ENCODE results near the gene PRPH.

PRPH gene

DNA sequence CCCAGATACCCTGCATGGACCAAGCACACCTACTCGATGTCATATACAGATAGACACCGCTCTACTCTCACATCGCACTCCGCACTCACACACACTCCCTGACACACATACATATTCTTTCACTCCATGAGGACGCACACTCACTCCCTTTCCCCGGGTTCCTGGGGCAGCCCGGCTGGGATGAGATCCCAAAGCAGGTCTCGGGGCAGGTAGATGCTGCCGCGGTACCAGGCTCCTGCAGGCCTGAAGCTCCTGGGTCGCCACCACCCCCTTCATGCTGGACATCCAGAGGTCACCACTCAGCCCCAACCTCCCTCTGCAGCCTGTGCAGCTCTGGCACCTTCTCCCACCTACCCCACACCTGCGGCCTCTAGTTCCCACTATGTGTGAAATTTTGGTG lies 39.7 kb downstream of the PRPH start:
- no peak for DNase-seq

DNA sequence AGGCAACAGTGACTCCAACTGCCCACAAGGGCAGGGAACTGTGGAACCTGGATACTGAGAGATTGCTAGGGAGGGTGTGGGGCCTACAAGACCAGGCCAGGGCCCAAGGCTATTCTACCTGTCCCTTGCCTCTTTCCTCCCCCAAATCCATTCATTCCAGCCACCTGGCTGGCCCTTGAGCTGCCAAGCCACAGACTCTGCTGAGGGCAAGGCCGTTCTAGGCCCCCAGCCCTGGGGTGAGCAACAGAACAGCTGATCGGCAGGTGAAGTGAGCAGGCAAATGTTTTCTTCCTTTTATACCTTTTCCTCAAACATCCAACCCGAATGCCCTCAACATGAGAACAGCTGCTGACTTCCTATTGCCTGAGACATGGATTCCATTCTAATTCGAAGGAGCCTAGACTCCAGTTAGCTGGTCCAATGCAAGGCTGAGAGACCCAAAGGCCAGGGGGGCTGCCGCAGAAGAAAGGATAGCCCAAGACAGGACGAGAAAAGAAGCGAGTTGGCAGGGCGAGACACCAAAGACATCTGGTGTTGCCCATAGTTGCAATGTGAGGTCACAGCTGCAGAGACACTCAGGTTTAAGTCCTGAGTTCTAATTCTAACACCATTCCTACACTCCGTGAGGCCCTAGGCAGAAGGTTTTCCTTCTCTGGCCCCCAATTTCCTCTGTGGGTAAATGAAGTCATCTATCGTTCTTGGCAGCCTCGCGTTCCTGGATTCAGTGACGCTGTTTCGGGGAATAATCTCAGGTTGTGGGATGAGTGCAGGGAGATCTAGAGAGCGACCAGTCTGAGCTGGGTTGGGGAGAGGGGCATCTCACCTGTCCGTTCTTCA lies 40.4 kb downstream of the PRPH start:
- no peak for DNase-seq

DNA sequence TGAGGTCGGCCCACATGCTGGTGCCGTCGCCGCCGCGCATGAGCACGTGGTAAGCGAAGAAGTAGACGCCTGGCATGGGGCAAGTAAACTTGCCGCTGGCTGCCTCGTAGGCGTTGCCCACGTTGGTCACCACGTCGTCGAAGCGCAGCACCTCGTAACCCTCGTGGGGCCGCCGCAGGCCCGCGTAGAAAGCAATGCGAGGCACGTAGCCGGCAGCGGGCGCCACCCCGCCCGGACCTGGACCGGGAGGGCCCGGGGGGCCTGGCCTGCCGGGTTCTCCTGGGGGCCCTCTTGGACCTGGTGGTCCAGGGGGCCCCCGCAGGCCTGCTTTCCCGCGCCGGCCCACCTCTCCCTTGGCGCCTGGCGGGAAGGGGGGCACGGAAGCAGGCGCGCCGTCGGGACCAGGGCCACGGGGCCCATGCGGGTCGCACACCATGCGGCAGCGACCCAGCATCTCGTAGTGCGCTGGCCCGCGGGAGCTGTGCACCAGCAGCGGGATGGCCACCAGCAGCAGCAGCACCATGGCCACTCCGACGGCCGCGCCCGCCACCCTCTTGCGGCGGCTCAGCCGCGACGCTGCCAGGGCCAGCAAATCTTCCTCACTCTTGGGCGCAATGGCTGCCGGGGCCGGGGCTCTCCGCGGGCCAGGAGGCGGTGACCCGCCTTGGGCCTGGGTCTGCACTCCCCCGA lies 41.2 kb downstream of the PRPH start:
- DNase-seq: no peak

DNA sequence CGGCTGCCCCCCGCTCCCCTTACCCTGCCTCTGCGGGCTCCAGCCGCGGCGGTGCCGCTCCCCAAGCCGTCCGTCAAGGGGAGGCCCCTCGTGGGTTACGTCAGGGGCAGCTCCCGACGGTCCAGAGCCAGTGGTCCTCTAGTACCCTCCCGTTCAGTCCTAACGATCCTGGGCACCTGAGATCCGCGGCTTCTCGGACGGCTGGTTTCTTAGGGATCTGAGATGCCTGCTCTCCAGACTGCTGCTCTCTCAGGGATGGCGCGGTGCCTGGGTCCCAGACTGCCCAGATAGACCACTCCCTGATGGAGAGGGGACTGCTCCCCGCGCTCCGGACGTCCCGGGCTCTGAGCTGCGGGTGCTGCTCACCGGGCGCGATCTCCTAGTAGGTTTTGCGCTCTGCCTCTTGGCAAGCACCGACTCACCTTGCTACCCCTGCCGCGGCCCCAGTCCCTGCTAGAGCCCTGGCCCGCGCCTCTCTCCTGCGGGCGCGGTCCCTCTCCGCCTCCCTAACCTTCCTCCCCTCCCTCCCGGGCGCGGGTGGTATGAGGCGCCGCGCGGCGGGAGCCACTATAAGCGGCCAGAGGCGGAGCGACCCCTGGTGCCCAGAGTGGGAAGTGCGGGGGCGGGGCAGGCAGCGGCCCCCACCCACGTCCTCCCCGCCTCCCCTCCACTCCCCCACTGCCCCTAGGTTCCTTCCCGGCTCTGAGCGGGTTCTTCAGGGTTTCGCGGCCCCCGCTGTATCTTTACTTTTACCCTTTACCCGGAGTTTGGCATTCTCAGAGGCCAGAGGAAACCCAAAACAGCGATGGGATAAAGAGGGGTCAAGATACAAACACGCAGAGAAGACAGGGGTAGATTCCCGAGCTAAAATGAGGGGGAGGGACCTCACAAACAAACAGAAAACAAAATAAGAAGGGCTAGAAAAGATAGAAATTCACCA lies 42.0 kb downstream of the PRPH start, which contains the start of gene C1QL4:
C1QL4 (minus strand) TSS at position 544 of the 940 bp plus-strand sequence. CDS start 711 bp downstream, outside the sequence.
- peak; percentile 82 to 91 for DNase-seq

DNA sequence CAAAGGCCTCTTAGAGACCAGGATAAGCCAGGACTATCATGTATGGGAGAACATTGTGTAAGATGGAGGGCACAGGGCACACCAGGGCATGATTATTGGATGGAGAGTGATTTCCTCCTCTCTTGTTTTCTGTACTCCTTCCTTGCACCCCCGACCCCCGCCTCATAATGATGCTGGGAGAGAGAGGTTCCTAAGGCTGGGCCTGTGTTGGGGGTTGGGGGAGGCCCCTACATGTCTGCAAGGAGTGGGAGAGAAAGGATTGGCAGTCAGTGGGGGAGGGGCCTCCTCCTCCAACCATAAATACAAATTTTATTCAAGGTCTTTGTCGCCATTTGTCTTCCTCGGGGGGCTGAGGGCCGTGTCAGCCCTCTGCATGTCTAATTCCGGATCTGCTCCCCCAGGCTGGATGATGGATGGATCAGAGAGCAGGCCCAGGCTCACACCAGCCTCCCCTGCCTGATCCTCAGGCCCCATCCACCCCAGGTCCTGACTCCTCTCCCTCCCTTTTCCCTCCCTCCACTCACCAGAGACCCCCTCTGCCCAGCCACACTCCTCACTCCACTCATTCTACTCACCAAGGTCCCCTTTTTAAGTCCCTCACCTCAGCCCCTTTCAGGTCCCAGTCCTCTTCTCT lies 44.0 kb downstream of the PRPH start:
- no peak for DNase-seq

DNA sequence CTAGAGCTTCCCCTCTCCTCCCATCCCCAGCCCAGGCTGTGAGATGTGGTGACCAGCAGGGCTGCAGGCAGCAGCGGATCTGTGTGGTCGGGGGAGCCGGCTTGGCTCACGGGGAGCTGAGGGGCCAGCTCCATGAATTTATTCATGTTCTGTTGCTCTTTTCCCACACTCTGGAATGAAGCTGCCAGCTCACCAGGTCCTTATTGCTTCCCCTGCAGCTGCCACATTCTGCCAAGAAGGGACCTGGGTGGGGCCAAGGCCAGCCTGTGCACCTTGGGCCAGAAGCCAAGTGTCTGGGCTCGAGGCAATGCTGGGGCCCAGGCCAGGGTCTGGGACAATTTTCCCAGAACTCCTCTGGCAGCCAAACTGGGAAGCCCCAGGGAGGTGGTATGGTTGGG lies 44.5 kb downstream of the PRPH start:
- DNase-seq: no peak

DNA sequence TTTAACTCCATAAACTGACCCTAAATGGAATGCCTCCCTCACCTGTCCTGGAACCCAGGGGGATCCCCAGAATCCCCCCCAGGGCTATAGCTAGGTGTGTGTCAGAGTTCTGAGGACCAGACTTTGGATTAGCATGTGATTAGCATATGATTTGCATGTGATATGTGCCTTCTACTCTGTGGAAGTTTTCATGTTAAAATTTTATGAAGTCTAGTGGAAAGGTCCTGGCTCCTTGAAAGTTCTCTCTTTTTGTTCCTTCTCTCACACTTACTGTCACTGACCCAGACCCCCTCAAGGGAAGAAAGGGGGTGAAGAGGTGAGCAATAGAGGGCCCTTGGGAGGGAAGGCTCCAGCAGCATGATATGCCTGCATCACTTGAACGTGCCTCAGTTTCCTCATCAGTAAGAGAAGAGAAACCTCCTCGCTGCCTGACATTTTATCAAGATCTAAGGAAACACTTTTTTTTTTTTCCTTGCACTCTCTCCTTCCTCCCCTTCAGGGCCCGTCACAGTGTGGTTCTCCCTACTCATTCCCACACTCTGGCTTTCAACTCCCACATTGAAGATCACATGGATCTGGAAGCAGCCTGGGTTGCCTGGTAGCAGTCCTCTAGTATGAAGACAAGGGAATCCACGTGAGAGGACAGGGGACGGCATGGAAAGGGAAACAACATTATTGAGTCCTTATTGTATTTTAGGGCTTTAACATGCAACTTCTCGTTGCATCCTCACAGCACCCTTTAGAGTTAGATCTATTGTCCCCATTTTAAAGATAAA lies 45.3 kb downstream of the PRPH start:
- no peak for DNase-seq

DNA sequence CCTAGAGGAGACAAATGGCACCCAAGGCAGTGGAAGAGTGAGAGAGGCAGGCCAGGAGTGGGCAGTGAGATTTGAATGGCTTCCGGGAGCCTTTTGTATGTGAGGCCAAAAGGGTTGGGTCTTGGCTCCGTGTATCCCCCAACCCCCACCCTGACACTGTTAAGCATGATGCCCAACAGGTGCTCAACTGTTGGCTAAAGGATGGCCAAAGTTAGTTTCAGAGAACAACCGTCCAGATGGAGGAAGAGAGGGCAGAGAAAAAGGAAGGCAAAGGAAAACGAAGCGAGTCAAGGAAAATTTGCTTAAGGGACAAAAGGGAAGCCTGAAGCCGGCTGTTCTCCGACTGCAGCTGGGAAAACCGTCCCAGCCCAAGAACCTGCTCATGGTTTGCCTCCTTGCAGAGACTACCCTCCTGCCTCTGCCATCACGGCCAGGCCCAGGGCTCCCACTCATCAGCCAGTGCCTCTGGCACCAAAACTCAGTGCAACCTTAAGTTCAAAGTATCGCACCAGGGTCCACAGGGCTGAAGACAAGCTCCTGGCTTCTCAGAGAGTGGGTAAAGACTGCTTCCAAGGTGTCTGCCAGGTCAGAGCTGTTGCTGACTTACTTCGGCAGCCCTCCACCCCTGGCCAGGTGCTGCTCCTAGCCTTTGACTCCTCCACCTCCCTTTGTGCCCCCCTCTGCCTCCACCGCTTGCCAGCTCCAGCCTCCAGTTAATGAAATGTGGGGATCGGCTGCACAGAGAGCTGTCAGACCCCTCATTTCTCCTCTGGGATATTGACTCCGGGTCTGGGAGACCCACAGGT lies 46.2 kb downstream of the PRPH start:
- no peak for DNase-seq

DNA sequence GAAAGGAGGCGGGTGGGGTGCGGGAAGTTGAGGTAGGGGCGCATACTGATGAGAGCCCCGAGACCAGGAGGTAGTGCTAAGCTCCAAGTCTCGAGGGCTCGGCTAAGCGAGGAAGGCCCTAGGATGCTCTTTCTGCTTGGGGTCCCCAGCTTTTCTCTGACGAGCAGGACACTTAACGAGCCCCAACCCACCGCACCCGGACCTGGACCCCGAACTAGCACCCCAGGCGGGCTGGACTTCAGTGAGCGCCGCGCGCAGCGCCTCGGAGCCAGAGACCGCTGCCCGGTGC lies 46.8 kb downstream of the PRPH start:
- no peak for DNase-seq

DNA sequence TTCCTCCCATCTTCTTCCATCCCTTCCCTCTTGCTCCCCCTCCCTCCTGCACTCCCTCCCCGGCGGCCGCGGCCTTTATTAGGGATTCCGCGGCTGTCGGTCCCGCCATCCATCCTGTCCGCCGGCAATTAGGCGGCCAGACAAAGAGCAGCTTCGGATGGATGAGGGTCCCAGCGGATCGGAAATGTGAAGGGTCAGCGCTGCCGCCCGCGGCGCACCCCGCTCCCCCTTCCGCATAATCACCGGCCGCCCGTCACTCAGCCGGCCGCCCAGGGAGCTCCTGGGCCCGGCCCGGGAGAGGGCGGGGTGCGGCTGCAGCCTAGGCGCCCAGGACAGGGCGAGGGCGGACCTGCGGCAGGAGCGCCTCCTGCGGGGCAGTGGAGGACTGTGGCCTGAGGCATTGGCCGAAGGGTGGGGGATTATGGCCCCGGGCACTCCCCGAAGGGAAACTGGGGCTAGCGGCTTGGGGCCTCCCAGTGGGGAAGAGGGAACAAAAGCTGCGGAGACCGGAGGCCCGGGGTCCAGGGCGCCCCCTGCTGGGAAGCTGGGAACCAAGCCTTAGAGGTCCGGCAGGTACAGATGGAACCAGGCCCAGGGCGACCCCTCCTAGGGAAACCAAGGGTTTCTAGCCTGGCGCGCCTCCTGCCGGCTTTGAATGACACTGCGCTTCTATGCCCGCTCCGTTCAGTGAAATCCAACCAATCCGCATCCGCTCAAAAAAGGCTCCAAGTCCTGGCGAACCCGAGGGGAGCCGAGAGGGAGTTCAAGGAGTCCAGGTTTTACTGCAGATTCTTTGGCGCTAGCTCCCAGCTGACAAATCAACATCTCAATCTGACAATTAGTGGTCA lies 47.3 kb downstream of the PRPH start:
- DNase-seq: peak; percentile 79 to 82

DNA sequence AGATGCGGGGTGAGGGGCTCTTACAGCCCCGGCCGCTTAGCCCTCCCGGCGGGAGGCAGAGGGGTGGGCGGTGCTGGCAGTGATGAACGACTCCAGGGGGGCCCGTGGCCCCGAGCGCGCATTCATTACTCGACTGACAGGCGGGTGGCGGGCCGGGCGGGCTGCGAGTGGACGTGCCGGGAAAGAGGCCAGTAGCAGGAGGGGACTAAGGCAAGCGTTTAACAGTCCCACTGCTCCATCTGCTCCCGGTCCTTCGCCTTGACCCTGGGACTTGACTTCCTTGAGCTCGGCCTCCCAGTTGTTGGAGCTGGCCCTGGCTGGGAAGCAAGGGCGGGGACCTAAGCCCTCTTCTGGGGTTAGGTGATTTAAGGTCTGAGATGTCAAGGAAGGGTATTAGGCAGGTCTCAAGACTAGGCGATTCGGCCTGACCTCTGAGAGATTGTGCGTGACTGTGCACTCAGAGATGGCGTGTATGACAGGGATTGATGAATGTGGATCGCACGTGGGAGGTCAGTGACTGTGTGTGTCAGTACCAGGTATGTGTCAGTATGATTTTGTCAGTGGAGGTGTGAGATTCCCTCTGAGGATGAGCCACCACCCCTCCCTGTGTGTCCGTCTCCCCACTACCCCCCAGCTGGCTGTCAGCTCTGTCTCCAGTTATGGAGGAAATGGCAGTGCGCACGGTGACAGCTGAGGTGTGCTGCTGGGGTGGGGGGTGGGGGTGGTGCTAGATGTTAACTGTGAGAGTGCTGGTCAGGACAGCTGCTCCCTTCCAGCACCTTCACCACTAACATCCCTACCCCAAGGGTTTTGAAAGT lies 48.2 kb downstream of the PRPH start:
- DNase-seq: peak in 1 of 2 donors; percentile 29

DNA sequence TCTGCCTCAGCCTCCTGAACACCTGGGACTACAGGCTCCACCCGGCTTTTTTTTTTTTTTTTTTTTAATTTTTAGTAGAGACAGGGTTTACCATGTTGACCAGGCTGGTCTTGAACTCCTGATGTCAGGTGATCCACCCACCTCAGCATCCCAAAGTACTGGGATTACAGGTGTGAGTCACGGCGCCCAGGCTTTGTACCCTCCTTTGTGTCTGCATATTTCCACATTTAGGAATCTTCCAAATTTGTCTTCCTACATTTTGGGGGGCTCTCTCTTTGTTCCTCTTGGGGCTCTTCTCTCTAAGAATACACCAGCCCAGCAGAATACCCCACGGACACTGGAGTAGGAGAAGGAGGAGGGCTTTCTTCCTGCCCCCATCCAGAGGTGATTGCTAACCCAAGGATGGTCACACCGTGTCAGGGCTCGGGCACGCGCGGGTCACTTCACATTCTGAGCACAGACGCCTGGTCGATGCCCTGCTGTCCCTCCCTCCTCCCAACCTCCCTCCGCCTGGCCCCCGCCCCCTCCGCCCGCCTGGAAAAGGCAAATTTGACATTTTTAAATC lies 49.6 kb downstream of the PRPH start:
- no peak for DNase-seq

DNA sequence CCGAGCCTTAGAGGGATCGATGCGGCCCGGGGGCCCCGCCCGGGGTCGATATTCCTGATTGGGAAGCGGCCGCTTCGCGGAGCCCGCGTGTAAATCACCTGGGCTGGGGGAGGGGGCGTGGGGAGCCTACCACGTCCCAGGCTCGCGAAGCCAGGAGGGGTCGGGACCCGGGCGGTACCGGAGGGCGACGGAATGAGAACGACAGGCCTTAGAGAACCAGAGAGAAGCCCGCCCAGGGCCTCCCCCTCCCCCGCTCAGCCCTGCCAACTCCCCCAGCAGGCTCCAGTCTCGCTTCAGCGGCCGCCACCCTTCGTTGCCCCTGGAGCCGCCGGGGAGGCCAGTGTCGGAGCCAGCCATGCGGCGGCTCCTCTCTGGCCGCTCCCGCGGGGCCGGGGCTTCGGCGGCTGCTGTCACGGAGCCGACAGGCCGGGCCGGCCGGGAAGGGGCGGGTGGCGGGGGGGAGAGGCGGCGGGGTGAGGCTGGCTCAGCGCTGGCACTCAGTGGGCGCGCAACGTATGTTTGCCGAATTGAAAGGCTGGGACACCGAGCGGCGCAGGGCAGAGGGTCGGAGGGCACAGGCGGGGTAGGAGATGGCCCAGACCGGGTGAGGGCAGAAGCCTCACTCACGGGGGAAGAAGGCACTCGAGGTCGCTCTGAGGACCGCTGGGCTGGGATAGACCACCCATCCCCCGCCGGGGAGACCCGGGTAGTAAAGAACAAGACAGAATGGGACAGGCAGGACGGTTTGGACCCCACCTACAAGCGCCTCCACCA lies 50.3 kb downstream of the PRPH start:
- DNase-seq: peak in 1 of 2 donors; percentile 26

DNA sequence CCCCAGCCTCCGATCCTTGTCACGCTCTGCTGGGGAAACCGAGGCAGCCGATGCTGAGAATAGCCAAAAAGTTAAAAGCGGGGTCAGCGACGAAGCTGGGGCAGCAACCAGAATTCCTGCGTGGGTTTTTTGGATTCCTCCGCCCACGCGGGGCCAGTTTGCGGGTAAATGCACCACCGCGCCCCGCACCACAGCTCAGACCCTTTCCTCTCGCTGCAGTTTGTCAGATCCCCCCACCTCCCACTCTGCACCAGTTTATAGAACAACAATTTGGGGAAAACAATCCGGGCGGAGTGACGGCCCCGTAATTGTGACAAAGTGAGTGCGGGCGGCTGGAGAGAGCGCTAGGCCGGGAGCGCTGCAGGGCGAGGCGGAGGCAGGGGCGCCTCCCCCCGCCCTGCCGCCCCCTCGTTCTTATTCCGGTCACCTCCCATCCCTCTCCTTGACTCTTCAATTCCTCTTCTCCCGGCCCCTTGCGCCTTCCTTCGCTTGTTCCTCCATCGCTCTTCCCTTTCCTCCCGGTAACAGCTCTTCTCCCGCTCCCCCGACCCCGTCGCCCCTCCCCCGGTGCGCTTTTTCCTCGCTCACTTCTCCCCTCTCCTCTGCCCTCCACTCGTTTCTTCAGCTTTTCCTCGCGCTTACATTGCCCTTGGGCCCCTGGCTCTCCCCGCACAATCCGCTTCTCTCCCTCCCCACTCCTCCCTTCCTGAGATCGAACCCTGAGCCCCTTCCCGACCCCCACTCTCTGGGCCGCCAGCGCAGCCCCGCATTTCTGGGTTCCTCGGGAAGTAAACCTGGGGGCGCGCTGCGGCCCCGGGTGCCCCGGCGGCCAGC lies 51.1 kb downstream of the PRPH start:
- DNase-seq: no peak

DNA sequence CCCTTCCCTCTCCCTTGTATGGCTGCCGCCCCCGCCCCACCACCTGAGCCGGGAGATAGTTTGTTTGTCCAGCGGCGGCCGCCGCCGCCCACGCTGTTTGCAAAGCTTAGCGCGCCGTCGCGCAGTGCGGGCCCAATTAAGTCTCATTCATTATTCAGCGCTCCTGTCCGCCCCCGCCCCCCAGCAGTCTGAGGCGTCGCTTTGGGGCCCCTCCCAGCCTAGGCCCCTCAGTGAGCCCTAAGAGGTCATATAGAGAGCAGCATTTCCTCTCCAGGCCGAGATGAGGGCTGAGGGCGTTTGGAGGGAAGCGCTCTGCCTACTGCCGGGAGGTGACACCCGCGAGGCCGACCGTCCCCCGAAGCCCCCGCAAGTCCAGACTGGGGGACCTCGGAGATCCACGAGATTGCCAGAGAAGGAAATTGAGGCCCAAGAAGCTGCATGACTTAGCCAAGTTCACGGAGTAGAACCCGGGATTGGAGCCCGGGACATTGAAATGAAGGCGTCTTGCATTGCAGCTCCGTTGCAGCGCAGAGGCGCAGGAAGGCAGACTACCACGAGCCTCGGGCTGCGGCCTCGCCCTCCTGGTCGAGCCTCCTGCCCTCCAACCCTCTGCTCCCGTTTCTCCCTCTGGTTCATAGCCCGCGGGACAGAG lies 51.8 kb downstream of the PRPH start, which contains the start of gene DNAJC22:
DNAJC22 (plus strand) TSS at position 230 of the 652 bp plus-strand sequence. CDS start 1,985 bp downstream, outside the sequence.
- DNase-seq: peak in 1 of 2 donors; percentile 41

Data from CD4-positive, alpha-beta T cell treated with Interferon alpha-2 for 1 hour (primary cell).